ENCODE measurements around the gene CLIC3.

The CLIC3 gene

DNA sequence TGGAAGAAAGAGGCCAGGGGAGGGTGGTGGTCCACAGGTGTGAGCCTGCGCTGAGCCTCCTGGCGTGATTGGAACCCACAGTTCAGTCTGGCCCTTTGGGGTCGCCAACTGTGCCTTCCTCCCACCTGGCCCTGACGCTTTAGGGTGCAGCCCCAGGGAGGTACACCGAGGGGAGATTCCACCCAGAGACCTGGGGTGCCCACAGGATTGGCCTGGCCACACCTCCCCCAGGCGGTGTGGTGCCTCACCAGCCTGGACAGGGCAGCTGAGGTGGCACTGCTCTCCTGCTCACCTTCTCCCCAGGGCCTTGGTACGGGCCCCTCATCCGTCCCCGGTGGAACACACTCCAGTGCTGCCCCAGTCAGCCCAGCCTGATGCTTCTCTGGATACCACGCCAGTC lies 1.0 kb upstream of the CLIC3 start:
- Histone ChIP-seq H3K36me3 (replicated peaks) (no peaks in the 10 kb centered on the region), H3K4me3 (ENCODE audit: low read depth, low read length) (no peak overlapping the region), H3K27me3 (replicated peaks) (no peaks in the 10 kb centered on the region), H3K27ac (no peak overlapping the region)
- in situ Hi-C loops (cut with HindIII; ENCODE audit: low pct_ligation_motif_present, low sequenced_read_pairs), result no loop called here
- DNase-seq, result no peak
- TF ChIP-seq CTCF (IDR thresholded peaks at IDR 0.05; ENCODE audit: low read depth, low read length, missing control alignments), result no peak

GRCh38 chr9:136995772-136996311 lies 526 bp downstream of the CLIC3 start:
- no peaks in the 10 kb centered on the region for H3K27me3 ChIP-seq (replicated peaks)
- in situ Hi-C loops (cut with HindIII; ENCODE audit: low pct_ligation_motif_present, low sequenced_read_pairs), result no loop called here
- H3K27ac ChIP-seq, result no peak overlapping the region
- peak overlapping the region; percentile 6 for H3K4me3 ChIP-seq (ENCODE audit: low read depth, low read length)
- DNase-seq, result no peak
- H3K36me3 ChIP-seq (replicated peaks), result no peaks in the 10 kb centered on the region
- no peak for TF ChIP-seq CTCF (IDR thresholded peaks at IDR 0.05; ENCODE audit: low read depth, low read length, missing control alignments)

- in situ Hi-C loops (cut with HindIII; ENCODE audit: low pct_ligation_motif_present, low sequenced_read_pairs), result no loop called here
- TF ChIP-seq CTCF (IDR thresholded peaks at IDR 0.05; ENCODE audit: low read depth, low read length, missing control alignments), result no peak
- H3K27me3 ChIP-seq (replicated peaks), result no peaks in the 10 kb centered on the region
- no peak overlapping the region for H3K27ac ChIP-seq
- H3K4me3 ChIP-seq (ENCODE audit: low read depth, low read length), result peak overlapping the region; percentile 17
- no peaks in the 10 kb centered on the region for H3K36me3 ChIP-seq (replicated peaks)
- DNase-seq, result no peak
Observed at GRCh38 chr9:136995362-136995761, 1.0 kb downstream of the CLIC3 start.

DNA sequence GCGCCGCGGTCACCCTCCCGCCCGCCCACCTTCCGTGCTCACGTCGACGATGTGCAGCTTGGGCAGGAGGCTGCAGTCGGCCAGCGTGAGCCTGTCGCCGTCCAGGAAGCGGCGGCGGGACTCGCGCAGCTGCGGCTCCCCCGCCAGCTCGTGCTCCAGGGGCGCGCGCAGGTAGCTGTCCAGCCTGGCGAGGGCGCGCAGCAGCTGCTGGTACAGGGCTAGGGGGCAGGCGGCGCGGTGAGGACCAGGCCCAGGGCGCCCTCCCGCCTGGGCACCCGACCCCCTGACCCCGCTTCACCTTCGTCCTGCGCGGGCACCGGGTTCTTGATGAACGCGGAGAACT lies 1.5 kb downstream of the CLIC3 start:
- Histone ChIP-seq H3K27me3 (replicated peaks) (no peaks in the 10 kb centered on the region), H3K4me3 (ENCODE audit: low read depth, low read length) (peak overlapping the region; percentile 9), H3K27ac (no peak overlapping the region), H3K36me3 (replicated peaks) (no peaks in the 10 kb centered on the region)
- DNase-seq, result no peak
- in situ Hi-C loops (cut with HindIII; ENCODE audit: low pct_ligation_motif_present, low sequenced_read_pairs), result no loop called here
- TF ChIP-seq CTCF (IDR thresholded peaks at IDR 0.05; ENCODE audit: low read depth, low read length, missing control alignments), result no peak

DNA sequence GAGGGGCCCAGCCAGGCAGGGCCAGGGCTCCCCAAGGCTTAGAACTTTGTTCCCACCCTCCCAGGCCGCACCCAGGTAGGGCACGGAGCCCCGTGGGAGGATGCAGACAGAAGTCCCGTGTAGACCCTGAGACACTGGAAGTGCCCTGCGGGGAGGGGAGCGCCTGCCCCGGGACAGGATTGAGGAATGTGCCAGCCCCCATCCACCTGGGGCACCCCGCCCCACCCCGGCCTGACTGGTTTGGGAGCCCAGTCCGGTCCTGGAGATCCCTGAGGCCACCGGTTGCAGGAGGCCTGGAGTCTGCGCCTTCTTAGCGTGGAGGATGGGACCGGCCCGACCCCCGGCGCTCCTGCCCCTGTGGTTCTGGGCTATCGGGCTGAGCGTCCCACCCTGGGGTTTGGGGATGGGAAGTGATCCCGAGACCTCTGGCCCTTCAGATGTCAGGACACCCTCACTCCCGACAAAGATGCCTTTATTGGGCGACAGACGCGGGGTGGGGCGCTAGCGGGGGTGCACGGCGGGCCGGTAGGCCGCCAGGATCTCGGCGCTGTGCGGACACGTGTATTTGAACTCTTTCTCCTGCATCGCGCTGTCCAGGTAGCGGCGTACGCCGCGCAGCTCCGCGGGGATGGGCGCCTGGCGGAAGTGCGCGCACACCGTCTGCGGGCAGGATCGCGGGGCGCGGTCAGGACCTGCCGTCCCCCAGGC lies 2.0 kb downstream of the CLIC3 start:
- H3K4me3 ChIP-seq (ENCODE audit: low read depth, low read length), result no peak overlapping the region
- H3K27me3 ChIP-seq (replicated peaks), result no peaks in the 10 kb centered on the region
- no peaks in the 10 kb centered on the region for H3K36me3 ChIP-seq (replicated peaks)
- no peak for TF ChIP-seq CTCF (IDR thresholded peaks at IDR 0.05; ENCODE audit: low read depth, low read length, missing control alignments)
- no peak overlapping the region for H3K27ac ChIP-seq
- in situ Hi-C loops (cut with HindIII; ENCODE audit: low pct_ligation_motif_present, low sequenced_read_pairs), result no loop called here
- DNase-seq, result no peak

Data from brain microvascular endothelial cell (primary cell).